ENCODE results near the gene LRRC8A.
"Not testable (repeated sequence)": the region's sequence is repeated elsewhere in the genome, so short reads cannot be mapped to it uniquely, and the experiment has no call there.

The LRRC8A gene

GRCh38 chr9:128860937-128861336 is 21.0 kb upstream of the LRRC8A start:
- peak overlapping the region; percentile 73; the same call in 1 of the 2 replicates for H3K27ac ChIP-seq

GRCh38 chr9:128861501-128861900 is 20.4 kb upstream of the LRRC8A start:
- peak overlapping the region; percentile 73 for H3K27ac ChIP-seq
- TF ChIP-seq CTCF (conservative IDR thresholded peaks at IDR 0.05) (no peak), ZFX (IDR thresholded peaks at IDR 0.05) (no peak)

More at GRCh38 chr9:128860937-128861336, 21.0 kb upstream of the LRRC8A start:
- TF ChIP-seq CTCF (conservative IDR thresholded peaks at IDR 0.05) (no peak), ZFX (IDR thresholded peaks at IDR 0.05) (no peak)

DNA sequence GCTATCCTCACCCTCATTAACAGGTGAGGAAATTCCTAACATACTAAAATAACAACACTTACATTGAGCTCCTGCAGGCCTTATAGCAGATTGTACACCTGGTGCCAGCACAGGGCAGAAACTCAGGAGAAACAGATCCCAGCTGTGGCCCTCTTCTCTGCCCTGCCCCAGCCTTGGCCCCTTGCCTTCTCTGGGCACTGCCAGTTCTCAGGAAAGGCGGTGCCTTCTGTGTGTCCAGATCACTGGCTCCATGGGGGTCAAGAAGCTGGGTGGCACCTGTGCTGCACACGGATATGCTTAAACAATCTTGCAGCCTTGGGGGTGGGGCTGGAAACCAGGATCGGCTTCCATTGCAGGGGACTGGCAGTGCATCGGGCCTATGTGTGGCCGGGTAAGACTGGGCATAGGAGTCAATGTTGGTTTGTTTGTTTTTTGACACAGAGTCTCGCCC is 19.5 kb upstream of the LRRC8A start:
- peak overlapping the region; percentile 73 for H3K27ac ChIP-seq

GRCh38 chr9:128863647-128864046 is 18.3 kb upstream of the LRRC8A start:
- TF ChIP-seq CTCF (conservative IDR thresholded peaks at IDR 0.05): peak; percentile 97
- no peak for TF ChIP-seq ZFX (IDR thresholded peaks at IDR 0.05)
- H3K27ac ChIP-seq: peak overlapping the region; percentile 73

More for the DNA sequence above, 19.5 kb upstream of the LRRC8A start:
- TF ChIP-seq ZFX (IDR thresholded peaks at IDR 0.05) (no peak), CTCF (conservative IDR thresholded peaks at IDR 0.05) (no peak)

DNA sequence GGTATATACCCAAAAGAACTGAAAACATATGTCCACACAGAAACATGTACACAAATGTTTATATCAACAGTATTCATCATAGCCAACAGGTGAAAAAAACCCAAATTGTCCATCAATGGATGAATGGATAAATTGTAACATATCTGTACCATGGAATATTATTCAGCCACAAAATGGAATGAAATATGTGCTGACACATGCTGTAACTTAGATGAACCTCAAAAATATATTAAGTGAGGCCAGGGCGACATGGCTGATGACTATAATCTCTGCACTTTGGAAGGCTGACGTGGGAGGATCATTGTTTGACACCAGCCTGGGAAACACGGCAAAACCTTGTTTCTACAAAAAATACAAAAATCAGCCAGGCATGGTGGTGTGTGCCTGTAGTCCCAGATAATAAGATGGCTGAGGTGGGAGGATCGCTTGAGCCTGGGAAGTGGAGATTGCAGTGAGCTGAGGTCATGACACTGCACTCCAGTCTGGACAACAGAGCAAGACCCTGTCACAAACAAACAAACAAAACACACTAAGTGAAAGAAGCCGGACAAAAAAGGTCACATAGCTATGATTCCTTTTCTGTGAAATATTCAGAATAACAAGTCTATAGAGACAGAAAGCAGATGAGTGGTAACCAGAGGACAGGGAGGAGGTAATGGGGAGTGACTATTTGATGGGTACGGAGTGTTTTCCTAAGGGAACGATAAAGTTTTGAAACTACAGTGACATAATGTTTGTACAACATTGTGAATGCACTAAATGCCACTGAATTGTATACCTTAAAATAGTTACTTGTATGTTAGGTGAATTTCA is 11.6 kb upstream of the LRRC8A start:
- H3K27ac ChIP-seq: no peak overlapping the region
- TF ChIP-seq ZFX (IDR thresholded peaks at IDR 0.05): no peak
- no peak for TF ChIP-seq CTCF (conservative IDR thresholded peaks at IDR 0.05)

DNA sequence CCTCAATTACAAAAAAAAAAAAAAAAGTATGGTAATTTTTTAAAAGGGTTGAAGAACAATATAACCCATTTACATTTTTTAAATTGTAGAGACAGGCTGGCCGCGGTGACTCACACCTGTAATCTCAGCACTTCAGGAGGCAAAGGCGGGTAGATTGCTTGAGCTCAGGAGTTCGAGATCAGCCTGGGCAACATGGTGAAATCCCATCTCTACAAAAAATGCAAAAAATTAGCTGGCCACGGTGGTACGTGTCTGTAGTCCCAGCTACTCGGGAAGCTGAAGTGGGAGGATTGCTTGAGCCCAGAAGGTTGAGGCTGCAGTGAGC is 11.0 kb upstream of the LRRC8A start:
- not testable (repeated sequence) for H3K27ac ChIP-seq

GRCh38 chr9:128877852-128878251 is 4.1 kb upstream of the LRRC8A start:
- H3K27ac ChIP-seq: peak overlapping the region; percentile 6; the same call in 1 of the 2 replicates
- no peak for TF ChIP-seq CTCF (conservative IDR thresholded peaks at IDR 0.05)
- TF ChIP-seq ZFX (IDR thresholded peaks at IDR 0.05): no peak

All from C4-2B (cell line).